NCI-H1694 (cell line): ENCODE data around the gene RFX3.
A peak's percentile ranks its signal among the peaks of the same experiment; 100 is the strongest.

Experiments
- DNase-seq: peaks from one replicate; lab custom pipeline; 2025; lab: John Stamatoyannopoulos, UW

Gene RFX3

DNA sequence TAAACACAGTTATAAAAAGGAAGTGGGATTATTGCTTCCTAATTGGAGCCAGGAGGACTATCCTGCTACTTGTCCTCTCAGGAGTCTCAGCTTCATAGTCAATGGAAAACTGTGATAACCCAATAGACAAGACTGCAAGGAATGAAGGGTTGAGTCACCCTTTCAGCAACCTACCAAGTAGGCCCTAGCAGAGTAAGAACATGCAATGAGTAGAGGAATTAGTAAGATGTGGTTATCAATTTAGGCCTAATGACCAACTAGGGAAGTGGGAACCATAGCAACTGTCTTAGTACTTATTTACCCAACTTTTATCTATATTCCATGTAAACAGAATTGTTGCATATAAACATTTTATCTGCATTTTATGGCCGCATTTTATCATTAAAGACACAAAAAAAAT, 310.1 kb downstream of the RFX3 start:
- DNase-seq = no peak

DNA sequence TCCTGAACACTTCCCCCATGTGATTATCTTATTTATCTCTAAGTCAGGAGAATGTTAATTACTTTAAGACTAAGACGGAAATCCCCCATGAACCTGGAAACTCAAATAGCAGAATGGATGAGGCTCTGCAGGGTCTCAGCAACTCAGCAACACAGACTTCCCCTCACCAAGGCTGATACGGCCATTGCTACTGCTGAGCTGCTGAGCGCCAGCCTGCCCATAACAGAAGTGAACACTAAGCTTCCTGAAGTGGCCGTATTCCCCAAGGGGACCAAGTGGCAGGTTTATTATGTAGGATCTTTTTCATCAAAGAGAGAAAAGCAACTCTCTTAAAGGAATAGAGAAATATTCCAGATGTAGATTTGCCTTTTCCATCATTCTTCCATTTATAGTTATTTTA, 311.1 kb downstream of the RFX3 start:
- no peak for DNase-seq

DNA sequence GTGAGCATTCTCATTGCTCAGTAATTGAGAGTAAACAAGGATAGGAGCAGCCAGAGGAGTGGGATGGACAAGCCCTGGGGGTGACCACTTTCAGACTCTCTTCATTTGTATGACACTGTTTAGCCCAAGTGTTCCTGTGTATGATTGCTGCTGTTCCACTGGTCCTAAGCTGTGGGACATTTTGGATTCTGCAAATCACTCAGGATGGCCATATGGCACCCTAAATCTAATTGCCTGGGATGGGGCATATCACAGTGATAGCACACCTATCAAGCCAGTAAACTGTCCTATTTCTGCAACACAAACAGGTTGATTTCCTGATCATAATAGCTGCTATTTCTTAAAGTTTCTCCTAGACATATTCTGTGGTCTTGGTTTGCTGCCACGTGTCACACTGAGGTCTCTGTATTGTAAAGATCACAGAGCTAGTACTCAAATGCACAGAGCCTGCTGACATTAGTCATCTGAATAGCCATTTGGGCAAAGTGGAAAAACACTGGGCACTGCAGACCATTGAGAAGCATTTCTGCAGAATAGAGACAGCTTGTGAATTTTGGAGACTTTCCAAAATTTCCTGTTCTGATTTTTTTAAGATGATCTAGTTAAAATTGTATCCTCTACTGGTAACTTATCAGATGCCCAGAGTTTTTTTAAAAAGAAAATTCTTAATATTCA, 320.2 kb downstream of the RFX3 start:
- DNase-seq = peak; percentile 16

DNA sequence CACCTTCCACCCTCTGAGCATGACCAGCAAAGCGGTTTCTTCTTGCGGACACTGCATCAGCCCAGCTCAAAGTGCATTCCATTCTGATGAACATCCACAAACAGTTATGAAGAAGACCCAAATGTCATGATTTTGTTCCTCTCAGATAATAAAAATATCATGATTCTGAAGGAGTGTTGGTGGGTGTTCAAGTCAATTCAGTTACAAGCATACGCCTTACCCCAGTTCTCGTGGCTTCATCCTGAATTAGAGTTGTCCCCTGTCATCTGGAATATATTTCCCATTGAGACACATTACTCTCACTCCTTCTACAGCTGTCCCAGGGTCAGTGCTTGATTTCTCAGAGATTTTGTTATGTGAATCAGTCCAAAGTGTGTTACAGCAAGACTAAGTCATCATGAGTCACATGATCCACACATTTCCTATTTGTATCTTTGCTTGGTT, 325.4 kb downstream of the RFX3 start:
- no peak for DNase-seq

DNA sequence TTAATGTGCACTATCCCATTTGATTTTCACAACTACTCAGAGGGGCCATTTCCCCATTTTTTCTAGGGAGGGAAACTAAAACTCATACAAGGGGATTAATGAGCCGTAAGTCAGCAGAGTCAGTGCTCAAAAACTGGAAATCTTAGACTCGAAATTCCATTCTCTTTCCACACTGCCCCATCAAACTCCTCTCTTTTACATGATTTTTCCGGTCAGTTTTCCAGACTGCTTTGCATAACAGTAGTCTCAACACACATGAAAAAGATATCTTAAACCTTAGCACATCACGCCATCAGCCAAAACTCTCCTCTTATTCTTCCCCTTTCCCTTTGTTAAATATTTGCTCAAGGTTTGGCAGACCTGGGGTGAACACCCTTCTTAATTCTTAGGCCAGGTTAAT, 332.0 kb downstream of the RFX3 start:
- no peak for DNase-seq

DNA sequence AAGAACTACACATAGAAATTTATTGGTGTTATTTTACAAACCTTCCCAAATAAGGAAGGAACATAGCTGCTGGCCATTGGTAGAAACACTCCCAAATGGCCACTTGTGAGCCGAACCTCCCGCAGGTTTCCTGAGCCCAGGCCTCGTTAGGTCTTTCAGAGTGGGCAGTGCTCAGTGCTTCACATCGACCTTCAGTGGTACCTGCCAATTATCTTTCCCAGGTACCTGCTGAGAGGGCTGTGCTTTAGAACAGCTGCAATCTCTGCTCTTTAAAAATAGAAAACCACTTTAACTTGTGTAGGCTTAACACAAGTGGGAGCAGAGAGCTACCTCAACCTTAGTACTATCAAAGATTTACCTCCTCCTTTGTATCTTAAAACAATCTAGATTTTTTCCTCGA, 334.1 kb downstream of the RFX3 start:
- DNase-seq = no peak

DNA sequence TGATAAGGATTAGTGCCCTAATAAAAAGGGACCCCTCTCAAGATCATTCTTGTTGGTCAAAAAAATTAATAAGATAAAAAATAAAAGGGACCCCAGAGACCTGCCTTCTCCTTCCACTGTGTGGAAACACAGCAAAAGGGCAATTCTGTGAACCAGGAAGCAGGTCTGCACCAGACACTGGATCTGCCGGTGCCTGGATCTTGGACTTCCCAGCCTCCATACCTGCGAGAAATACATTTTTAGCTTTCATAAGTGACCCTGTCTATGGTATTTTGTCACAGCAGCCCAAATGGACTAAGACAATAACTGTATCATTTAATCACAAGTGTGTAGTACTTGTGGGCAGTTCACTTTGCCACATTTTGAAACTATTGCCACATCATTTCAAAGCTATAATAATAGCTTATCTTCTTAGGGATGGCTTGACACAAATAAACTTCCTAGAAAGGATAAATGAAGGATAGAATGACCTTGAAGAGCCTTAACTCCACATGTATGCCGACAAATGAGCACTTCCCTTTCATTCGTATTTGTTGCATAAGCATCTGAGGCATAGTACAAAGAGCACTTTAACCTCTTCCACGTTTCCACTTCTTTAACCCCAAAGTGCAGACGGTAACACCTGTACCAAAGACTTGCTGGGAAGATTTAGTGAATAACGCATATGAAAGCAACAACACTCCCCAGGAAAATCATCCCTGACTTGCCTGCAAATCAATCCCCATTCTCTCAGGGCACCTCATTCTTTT, 336.5 kb downstream of the RFX3 start:
- DNase-seq = no peak

DNA sequence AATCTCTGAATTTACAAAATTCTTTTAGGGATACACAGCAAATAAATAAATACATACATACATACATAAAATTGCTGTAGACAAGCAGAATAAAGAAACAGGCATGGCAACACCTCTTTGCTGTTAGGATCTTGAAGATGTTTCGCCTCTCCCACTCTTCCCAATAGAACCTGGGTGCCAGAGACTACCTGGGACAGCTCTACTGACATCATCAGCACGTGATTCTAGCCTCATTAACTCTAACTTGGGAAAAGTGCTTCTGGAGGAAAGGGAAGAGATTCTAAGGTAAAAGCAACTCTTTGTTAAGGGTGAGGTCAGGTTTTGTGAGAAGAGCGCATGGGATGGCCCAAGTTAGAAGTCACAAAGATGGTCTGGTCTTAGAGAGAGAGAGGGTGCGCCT, 339.1 kb downstream of the RFX3 start:
- no peak for DNase-seq

DNA sequence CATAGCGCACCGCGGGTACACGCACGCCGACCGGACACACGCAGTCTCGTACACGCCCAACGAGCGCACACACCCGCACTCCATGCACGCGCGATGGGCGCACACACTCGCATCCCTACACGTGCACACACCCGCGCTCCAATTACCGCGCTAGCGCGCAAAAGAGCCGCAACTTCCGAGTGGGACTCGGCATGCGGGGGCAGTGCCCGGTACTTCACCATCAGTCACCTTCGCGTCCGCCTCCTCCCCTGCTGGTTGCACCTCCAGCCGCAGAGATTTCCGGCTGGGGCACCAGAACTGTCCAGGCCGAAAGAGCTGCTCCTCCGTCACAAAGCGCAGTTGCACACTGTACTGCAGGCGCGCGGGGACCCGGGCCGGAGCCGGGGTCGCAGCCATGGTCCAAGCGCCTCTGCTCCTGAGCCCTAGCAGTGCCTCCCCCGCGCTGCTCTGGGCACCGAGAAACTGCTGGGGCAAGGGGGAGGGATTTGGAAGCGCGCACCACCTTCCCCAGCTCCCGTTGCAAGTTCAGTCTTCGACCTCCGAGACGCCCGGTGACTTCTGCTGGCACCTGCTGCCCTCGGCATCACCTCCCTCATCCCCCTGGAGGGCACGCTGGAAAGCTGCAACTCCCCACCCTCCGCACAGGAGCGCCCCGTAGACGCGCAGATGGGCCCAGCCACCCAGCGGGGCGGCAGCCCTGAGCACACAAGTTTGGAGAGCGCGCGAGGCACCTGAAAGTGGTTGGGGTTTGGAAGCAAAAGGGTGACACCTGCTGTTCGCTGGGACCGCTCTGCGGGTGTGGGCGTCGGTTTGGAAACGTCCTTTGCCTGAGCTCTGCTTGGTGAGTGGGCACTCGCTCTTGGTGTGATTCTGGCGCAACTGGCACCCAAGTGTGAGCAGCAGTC, 344.5 kb downstream of the RFX3 start:
- peak; percentile 68 for DNase-seq

DNA sequence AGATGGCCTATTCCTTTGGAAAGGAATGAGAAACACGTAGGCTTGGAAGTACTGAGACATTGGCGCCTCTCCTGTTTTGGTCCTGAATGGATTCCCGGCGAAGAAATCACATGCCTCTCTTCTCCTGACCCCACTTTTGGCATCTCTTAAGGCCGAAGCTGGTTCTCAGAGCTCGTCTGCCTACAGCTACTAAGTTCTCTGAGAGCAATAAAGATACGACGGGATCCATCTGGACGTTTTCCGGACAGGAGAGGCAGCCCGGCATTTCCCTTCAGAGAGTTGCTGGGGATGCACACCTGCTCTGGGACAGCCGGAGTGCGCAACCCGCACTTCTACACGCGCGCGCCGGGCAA, 345.1 kb downstream of the RFX3 start:
- no peak for DNase-seq

DNA sequence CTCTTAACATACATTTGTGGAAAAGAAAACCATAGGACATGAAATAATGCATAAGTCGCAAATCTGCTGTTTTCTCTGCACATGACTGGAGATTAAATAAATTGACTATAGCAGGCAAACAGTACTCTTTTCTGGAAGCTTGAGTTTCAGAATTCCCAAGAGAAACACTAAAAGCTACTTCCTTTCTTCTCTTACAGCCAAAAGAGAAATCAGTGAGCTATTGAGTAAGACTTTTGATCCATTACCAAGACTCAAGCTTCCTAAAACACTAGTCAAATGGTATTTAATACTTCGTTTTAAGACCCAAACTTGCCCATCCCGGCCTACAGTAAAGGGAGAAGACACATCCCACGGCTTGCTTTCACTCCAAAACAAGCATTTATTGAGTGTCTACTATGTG, 346.1 kb downstream of the RFX3 start:
- DNase-seq = no peak

DNA sequence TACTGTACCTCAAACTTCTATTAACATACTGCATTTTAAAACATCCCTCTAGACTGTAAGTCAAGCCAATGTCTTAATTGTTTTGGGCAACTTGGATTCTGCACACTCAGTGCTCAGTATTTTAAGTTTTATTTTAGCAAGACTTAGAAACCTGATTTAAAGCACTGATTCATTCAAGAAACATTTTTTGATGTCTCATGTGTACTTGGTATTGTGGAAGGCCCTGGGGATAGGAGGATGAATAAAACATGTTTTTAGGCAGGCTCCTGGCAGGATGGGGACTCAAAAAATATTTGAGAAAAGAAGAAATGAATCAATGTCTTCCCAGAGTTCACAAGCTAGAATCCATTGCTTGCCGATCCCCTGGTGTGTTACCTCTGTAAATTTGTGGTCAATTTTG, 347.9 kb downstream of the RFX3 start:
- DNase-seq = no peak

DNA sequence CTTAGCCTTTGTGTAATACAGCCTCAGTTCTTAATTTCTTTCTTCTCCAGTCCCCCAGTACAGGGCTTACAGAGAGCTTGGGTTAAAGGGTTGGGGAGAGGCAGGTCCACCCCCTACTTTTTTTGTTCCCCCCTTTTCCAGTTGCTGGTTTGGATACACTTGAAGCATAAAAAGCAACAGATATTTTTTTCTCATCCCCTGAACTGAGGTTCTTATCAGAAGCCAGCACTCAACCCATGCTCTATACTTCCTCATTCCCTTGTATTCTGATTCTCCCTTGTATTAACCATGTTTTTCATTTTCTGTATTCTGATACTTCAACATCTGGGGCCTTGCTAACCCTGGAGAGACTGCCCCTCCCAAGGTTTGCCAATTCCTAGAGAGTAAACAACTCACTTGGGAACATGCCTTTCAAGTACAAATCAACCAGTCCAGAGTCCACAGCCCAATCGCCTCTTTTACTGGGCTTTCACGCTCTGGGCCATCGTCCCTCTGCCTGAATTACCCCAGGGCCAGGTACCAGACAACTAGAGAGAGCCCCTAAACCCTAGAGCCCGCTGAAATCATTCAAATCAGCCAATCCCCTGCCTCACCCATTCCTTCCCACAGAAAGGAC, 348.5 kb downstream of the RFX3 start:
- DNase-seq = no peak

DNA sequence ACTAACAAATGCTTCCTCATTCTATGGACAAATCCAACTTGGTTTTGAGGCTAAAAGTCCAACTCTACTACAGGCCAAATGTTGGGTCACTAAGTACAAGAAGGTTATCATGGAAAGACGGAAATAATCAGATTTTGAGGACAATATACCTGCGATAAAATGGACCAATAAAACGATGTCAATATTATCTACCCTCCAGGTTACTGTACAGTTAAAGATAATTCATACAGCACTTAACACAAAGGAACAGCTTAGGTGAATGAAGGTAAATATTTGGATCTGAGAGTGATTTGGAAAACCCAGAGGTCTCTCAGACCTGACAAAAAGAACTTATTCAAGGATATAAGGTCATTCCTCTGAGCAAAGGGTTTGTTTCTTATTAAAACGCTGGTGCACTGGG, 352.4 kb downstream of the RFX3 start:
- no peak for DNase-seq

DNA sequence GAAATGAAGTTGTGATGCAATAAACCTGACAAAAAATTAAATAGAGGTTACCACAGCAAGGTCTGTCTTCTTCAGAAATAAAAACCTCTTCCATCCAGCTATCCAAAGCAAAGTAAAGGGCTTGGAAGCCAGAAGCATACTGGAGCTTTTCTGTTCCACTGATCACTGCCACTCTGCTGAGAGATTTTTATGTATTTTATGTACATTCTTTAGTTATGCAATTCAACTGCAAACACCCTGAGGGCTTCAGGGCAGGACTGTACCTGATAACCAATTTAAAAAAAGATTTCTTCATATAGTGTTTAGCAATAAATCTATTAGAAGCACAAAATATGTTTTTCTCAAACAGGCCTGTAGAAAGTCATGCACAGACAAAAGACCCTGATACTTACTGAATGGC, 355.0 kb downstream of the RFX3 start:
- no peak for DNase-seq
